Measurements from ENCODE around the gene PRKG1. TPM values are rescaled to one million over a fixed set of nuclear protein-coding genes. Genes with fewer than 3 reads are reported as not detected.

Gene PRKG1
- total and polyA plus RNA-seq, 2 experiments from 2014 or later: 18.2 to 21.1 TPM

DNA sequence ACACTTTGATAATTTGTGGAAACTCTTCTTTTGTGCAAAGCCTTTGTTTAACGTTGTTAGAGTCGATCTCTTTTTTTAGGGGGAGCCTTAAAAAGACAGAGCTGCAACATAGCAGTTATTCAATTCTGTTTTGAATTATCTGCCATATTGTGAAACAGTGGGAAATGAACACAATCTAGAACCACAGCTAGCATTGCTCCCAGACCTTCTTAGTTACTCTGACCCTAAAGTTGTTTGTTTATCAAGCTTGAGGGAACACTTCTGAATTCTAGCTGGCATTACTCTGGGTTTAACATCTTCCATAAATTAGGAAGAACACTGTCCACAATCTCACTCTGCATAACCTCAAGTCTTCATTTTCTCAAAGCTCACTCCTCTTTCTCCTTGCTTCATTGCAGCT is 217.7 kb downstream of the PRKG1 start (continued):
- TF ChIP-seq, protein P1, sequence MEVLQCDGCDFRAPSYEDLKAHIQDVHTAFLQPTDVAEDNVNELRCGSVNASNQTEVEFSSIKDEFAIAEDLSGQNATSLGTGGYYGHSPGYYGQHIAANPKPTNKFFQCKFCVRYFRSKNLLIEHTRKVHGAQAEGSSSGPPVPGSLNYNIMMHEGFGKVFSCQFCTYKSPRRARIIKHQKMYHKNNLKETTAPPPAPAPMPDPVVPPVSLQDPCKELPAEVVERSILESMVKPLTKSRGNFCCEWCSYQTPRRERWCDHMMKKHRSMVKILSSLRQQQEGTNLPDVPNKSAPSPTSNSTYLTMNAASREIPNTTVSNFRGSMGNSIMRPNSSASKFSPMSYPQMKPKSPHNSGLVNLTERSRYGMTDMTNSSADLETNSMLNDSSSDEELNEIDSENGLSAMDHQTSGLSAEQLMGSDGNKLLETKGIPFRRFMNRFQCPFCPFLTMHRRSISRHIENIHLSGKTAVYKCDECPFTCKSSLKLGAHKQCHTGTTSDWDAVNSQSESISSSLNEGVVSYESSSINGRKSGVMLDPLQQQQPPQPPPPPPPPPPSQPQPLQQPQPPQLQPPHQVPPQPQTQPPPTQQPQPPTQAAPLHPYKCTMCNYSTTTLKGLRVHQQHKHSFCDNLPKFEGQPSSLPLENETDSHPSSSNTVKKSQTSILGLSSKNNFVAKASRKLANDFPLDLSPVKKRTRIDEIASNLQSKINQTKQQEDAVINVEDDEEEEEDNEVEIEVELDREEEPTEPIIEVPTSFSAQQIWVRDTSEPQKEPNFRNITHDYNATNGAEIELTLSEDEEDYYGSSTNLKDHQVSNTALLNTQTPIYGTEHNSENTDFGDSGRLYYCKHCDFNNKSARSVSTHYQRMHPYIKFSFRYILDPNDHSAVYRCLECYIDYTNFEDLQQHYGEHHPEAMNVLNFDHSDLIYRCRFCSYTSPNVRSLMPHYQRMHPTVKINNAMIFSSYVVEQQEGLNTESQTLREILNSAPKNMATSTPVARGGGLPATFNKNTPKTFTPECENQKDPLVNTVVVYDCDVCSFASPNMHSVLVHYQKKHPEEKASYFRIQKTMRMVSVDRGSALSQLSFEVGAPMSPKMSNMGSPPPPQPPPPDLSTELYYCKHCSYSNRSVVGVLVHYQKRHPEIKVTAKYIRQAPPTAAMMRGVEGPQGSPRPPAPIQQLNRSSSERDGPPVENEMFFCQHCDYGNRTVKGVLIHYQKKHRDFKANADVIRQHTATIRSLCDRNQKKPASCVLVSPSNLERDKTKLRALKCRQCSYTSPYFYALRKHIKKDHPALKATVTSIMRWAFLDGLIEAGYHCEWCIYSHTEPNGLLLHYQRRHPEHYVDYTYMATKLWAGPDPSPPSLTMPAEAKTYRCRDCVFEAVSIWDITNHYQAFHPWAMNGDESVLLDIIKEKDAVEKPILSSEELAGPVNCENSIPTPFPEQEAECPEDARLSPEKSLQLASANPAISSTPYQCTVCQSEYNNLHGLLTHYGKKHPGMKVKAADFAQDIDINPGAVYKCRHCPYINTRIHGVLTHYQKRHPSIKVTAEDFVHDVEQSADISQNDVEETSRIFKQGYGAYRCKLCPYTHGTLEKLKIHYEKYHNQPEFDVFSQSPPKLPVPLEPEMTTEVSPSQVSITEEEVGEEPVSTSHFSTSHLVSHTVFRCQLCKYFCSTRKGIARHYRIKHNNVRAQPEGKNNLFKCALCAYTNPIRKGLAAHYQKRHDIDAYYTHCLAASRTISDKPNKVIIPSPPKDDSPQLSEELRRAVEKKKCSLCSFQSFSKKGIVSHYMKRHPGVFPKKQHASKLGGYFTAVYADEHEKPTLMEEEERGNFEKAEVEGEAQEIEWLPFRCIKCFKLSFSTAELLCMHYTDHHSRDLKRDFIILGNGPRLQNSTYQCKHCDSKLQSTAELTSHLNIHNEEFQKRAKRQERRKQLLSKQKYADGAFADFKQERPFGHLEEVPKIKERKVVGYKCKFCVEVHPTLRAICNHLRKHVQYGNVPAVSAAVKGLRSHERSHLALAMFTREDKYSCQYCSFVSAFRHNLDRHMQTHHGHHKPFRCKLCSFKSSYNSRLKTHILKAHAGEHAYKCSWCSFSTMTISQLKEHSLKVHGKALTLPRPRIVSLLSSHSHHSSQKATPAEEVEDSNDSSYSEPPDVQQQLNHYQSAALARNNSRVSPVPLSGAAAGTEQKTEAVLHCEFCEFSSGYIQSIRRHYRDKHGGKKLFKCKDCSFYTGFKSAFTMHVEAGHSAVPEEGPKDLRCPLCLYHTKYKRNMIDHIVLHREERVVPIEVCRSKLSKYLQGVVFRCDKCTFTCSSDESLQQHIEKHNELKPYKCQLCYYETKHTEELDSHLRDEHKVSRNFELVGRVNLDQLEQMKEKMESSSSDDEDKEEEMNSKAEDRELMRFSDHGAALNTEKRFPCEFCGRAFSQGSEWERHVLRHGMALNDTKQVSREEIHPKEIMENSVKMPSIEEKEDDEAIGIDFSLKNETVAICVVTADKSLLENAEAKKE (CRISPR knock-in tag; IDR thresholded peaks at IDR 0.05): no peak

- H3K27me3 Mint-ChIP-seq (ENCODE audit: insufficient read depth, low read depth, poor library complexity): no peaks in the 10 kb centered on the region
- ATAC-seq: no peak
- H3K36me3 Mint-ChIP-seq (ENCODE audit: low read depth): no peaks in the 10 kb centered on the region
- Histone ChIP-seq H2AFZ (no peak overlapping the region), H3K4me2 (no peak overlapping the region), H3K79me2 (replicated peaks; ENCODE audit: insufficient read depth) (no peaks in the 10 kb centered on the region), H4K20me1 (replicated peaks; ENCODE audit: insufficient read depth) (no peaks in the 10 kb centered on the region), H3K4me3 (no peak overlapping the region), H3K4me1 (ENCODE audit: insufficient read depth) (no peaks in the 10 kb centered on the region), H3K36me3 (ENCODE audit: insufficient read depth) (no peaks in the 10 kb centered on the region), H3K27ac (ENCODE audit: low read depth) (no peak overlapping the region), H3K9me2 (ENCODE audit: insufficient read depth) (no peaks in the 10 kb centered on the region), H3K27me3 (ENCODE audit: insufficient read depth) (no peaks in the 10 kb centered on the region), H3F3A (replicated peaks; ENCODE audit: low read depth) (no peaks in the 10 kb centered on the region)
- H3K4me1 Mint-ChIP-seq: peaks cover 9% of the 10 kb centered on the region
- H3K4me3 Mint-ChIP-seq: no peak overlapping the region
- TF ChIP-seq, protein P2, sequence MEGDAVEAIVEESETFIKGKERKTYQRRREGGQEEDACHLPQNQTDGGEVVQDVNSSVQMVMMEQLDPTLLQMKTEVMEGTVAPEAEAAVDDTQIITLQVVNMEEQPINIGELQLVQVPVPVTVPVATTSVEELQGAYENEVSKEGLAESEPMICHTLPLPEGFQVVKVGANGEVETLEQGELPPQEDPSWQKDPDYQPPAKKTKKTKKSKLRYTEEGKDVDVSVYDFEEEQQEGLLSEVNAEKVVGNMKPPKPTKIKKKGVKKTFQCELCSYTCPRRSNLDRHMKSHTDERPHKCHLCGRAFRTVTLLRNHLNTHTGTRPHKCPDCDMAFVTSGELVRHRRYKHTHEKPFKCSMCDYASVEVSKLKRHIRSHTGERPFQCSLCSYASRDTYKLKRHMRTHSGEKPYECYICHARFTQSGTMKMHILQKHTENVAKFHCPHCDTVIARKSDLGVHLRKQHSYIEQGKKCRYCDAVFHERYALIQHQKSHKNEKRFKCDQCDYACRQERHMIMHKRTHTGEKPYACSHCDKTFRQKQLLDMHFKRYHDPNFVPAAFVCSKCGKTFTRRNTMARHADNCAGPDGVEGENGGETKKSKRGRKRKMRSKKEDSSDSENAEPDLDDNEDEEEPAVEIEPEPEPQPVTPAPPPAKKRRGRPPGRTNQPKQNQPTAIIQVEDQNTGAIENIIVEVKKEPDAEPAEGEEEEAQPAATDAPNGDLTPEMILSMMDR (conservative IDR thresholded peaks at IDR 0.05; ENCODE audit: low read depth in 2 of 2): no peak
- no peak for TF ChIP-seq POLR2AphosphoS5 (IDR thresholded peaks at IDR 0.05; ENCODE audit: low read depth)
- no peak for TF ChIP-seq ZNF114 (CRISPR knock-in tag; IDR thresholded peaks at IDR 0.05)
- no peak for TF ChIP-seq JUNB (IDR thresholded peaks at IDR 0.05; ENCODE audit: unreplicated experiment)
- H3K9me3 Mint-ChIP-seq: no peaks in the 10 kb centered on the region; the same call in 2 of the 3 replicates
- no peak overlapping the region for H3K27ac Mint-ChIP-seq
- no peak for DNase-seq (ENCODE audit: low spot score)
These were observed 223.2 kb downstream of the PRKG1 start for GRCh38 chr10:51297438-51297837.

Measured in GM23338 (cell line).